GM13977 (cell line): ENCODE data around the gene RPS28.
A peak's percentile ranks its signal among the peaks of the same experiment; 100 is the strongest.
"Not testable (repeated sequence)": the region's sequence is repeated elsewhere in the genome, so short reads cannot be mapped to it uniquely, and the experiment has no call there.

Experiments
- DNase-seq: peaks from one replicate; pipeline ENCODE4 v3.0.0; 2012; ENCODE audit warnings: low spot score
- CTCF ChIP-seq: IDR thresholded peaks from 2 replicates; pipeline ENCODE4 v1.5.1; 2012; ENCODE audit warnings: mild to moderate bottlenecking, control low read depth; ENCODE audit not compliant: insufficient read depth; ENCODE audit errors: extremely low read depth, missing control alignments
- in situ Hi-C: fragments of 300-500 bp; cut with MboI; formaldehyde crosslinking; loops from one replicate; pipeline ENCODE4 v1.12.0; 2022; ENCODE audit warnings: low sequenced_read_pairs, low pct_unique_long_range_greater_than_20kb, mixed read lengths, inconsistent platforms; ENCODE audit not compliant: unreplicated experiment

Gene RPS28

GRCh38 chr19:8340341-8341096, 19.2 kb downstream of the RPS28 start:
- in situ Hi-C loops: no loop called here
- DNase-seq: peak; percentile 20
- TF ChIP-seq CTCF: no peak

GRCh38 chr19:8341504-8341903, 20.2 kb downstream of the RPS28 start:
- DNase-seq, in situ Hi-C loops: not testable (repeated sequence)

- DNase-seq: no peak
- in situ Hi-C loops: no loop called here
- no peak for TF ChIP-seq CTCF
Observed at GRCh38 chr19:8342316-8342683, 21.0 kb downstream of the RPS28 start.

GRCh38 chr19:8342684-8343482, 21.6 kb downstream of the RPS28 start, which contains the start of gene KANK3:
TSS of gene KANK3 (minus strand) at chr19:8343262. CDS start at chr19:8337828, 5,434 bp downstream.
- in situ Hi-C loops: no loop called here
- peak; percentile 98 for DNase-seq
- TF ChIP-seq CTCF: no peak

GRCh38 chr19:8343483-8343844, 22.2 kb downstream of the RPS28 start:
- in situ Hi-C loops: no loop called here
- TF ChIP-seq CTCF: peak; percentile 1
- no peak for DNase-seq

- DNase-seq, in situ Hi-C loops: not testable (repeated sequence)
Observed at GRCh38 chr19:8349629-8350372, 28.5 kb downstream of the RPS28 start.

- no peak for TF ChIP-seq CTCF
- no peak for DNase-seq
- in situ Hi-C loops: no loop called here
Observed at GRCh38 chr19:8352134-8352827, 31.0 kb downstream of the RPS28 start.

GRCh38 chr19:8352845-8353244, 31.5 kb downstream of the RPS28 start:
- DNase-seq, in situ Hi-C loops: not testable (repeated sequence)
